GM21526 (cell line): ENCODE results near the gene LAMB2.

ENCODE experiments used
- ATAC-seq: cut with Tn5 transposase; IDR thresholded peaks from one replicate; pipeline ENCODE4 v1.9.1; 2021; ENCODE audit warnings: moderate library complexity; ENCODE audit not compliant: unreplicated experiment, low FRiP score

LAMB2 gene

GRCh38 chr3:49132437-49133225 lies at the start of gene LAMB2:
LAMB2 (minus strand) TSS chr3:49133050; CDS start chr3:49132867, 183 bp downstream.
- ATAC-seq = no peak

- ATAC-seq = no peak
Observed at GRCh38 chr3:49181351-49181750, 48.5 kb upstream of the LAMB2 start.

- ATAC-seq = no peak
Observed at GRCh38 chr3:49180116-49180515, 47.3 kb upstream of the LAMB2 start.

- ATAC-seq = no peak
Observed at GRCh38 chr3:49177073-49177472, 44.2 kb upstream of the LAMB2 start.

GRCh38 chr3:49175530-49175929 lies 42.7 kb upstream of the LAMB2 start:
- ATAC-seq = no peak

GRCh38 chr3:49174397-49174985 lies 41.6 kb upstream of the LAMB2 start:
- no peak for ATAC-seq

- no peak for ATAC-seq
Observed at GRCh38 chr3:49173792-49174170, 40.9 kb upstream of the LAMB2 start.

- no peak for ATAC-seq
Observed at GRCh38 chr3:49173116-49173791, 40.4 kb upstream of the LAMB2 start.

- ATAC-seq = no peak
Observed at GRCh38 chr3:49172551-49173041, 39.7 kb upstream of the LAMB2 start.

- ATAC-seq = no peak
Observed at GRCh38 chr3:49171775-49172500, 39.1 kb upstream of the LAMB2 start.

GRCh38 chr3:49171119-49171774 lies 38.4 kb upstream of the LAMB2 start, which contains the start of gene KLHDC8B:
KLHDC8B (plus strand) TSS chr3:49171598; CDS start chr3:49172770, 1,172 bp downstream.
- peak; percentile 45 for ATAC-seq

GRCh38 chr3:49170744-49171118 lies 37.9 kb upstream of the LAMB2 start:
- ATAC-seq = no peak

GRCh38 chr3:49166752-49167556 lies 34.1 kb upstream of the LAMB2 start:
- no peak for ATAC-seq

- ATAC-seq = peak; percentile 52
Observed at GRCh38 chr3:49165771-49166751, 33.2 kb upstream of the LAMB2 start, which contains the start of gene CCDC71. CCDC71 (minus strand) TSS chr3:49166331; CDS start chr3:49164208, 2,123 bp downstream.

GRCh38 chr3:49164983-49165720 lies 32.3 kb upstream of the LAMB2 start:
- no peak for ATAC-seq

GRCh38 chr3:49163609-49164008 lies 30.8 kb upstream of the LAMB2 start:
- no peak for ATAC-seq

GRCh38 chr3:49162751-49163419 lies 30.0 kb upstream of the LAMB2 start:
- ATAC-seq = no peak
